ENCODE results near the gene THYN1. TPM values are rescaled to one million over a fixed set of nuclear protein-coding genes. Genes with fewer than 3 reads are reported as not detected.
"Not testable (repeated sequence)": the region's sequence is repeated elsewhere in the genome, so short reads cannot be mapped to it uniquely, and the experiment has no call there.

The THYN1 gene
- 49.4 and 52.2 TPM in 2 replicates for total RNA-seq

GRCh38 chr11:134253188-134253993, at the start of gene THYN1, which contains the start of gene ACAD8:
Gene THYN1, minus strand, starts transcription at chr11:134253352. Its CDS starts 470 bp downstream, at chr11:134252882.
Gene ACAD8, plus strand, starts transcription at chr11:134253568. Its CDS starts 33 bp downstream, at chr11:134253601.
- intact Hi-C loops (cut with micrococcal nuclease), result loop anchor here (1.0 to 2.0 kb wide), 11 partner anchors 9 to 326 kb away; partner anchors contain the start of gene GLB1L2

- intact Hi-C loops (cut with micrococcal nuclease), result no loop called here
These were observed 41.5 kb upstream of the THYN1 start for GRCh38 chr11:134294664-134295063.

GRCh38 chr11:134293119-134294113, 40.3 kb upstream of the THYN1 start:
- intact Hi-C loops (cut with micrococcal nuclease), result no loop called here

GRCh38 chr11:134292661-134293060, 39.5 kb upstream of the THYN1 start:
- intact Hi-C loops (cut with micrococcal nuclease), result no loop called here

- intact Hi-C loops (cut with micrococcal nuclease), result no loop called here
These were observed 38.0 kb upstream of the THYN1 start for GRCh38 chr11:134291196-134291595.

GRCh38 chr11:134290646-134291045, 37.5 kb upstream of the THYN1 start:
- intact Hi-C loops (cut with micrococcal nuclease), result no loop called here

- intact Hi-C loops (cut with micrococcal nuclease), result no loop called here
These were observed 36.6 kb upstream of the THYN1 start for GRCh38 chr11:134289789-134290188.

GRCh38 chr11:134289167-134289566, 36.0 kb upstream of the THYN1 start:
- intact Hi-C loops (cut with micrococcal nuclease), result no loop called here

- intact Hi-C loops (cut with micrococcal nuclease), result no loop called here
These were observed 35.3 kb upstream of the THYN1 start for GRCh38 chr11:134288486-134288885.

GRCh38 chr11:134287561-134287960, 34.4 kb upstream of the THYN1 start:
- intact Hi-C loops (cut with micrococcal nuclease), result no loop called here

GRCh38 chr11:134284349-134284748, 31.2 kb upstream of the THYN1 start:
- intact Hi-C loops (cut with micrococcal nuclease), result not testable (repeated sequence)

- intact Hi-C loops (cut with micrococcal nuclease), result no loop called here
These were observed 30.5 kb upstream of the THYN1 start for GRCh38 chr11:134283461-134284230.

GRCh38 chr11:134282121-134283045, 29.2 kb upstream of the THYN1 start:
- intact Hi-C loops (cut with micrococcal nuclease), result no loop called here

GRCh38 chr11:134281635-134282034, 28.5 kb upstream of the THYN1 start:
- intact Hi-C loops (cut with micrococcal nuclease), result not testable (repeated sequence)

- intact Hi-C loops (cut with micrococcal nuclease), result loop anchor here (5.0 kb wide), 1 partner anchor 134 kb away; the partner anchor contains the start of gene B3GAT1
These were observed 25.2 kb upstream of the THYN1 start for GRCh38 chr11:134278356-134278755.

- intact Hi-C loops (cut with micrococcal nuclease), result loop anchor here (5.0 kb wide), 1 partner anchor 135 kb away; the partner anchor contains the start of gene B3GAT1
These were observed 24.2 kb upstream of the THYN1 start for GRCh38 chr11:134277183-134278001.

GRCh38 chr11:134276396-134277182, 23.4 kb upstream of the THYN1 start:
- intact Hi-C loops (cut with micrococcal nuclease), result loop anchor here (1.0 to 5.0 kb wide), 5 partner anchors 14 to 328 kb away; partner anchors contain the start of genes B3GAT1 and VPS26B

All from T-helper 1 cell treated with Interleukin-12 subunit alpha and Interleukin-12 subunit beta and Interleukin-4 antibody, amounts not matched to agents 30 ng/mL and 1 ng/mL, for 36 hours (primary cell).